H9 (cell line): ENCODE measurements around the gene KLK11. TPM values are rescaled to one million over a fixed set of nuclear protein-coding genes. Genes with fewer than 3 reads are reported as not detected.

Source experiments
- DNase-seq: peaks from one replicate; pipeline ENCODE4 v3.0.0-alpha.2; 2017
- H2AFZ ChIP-seq: one replicate; pipeline ENCODE4 v1.6.1; 2013; ENCODE audit warnings: mild to moderate bottlenecking, low read length, control low read depth, moderate library complexity
- H2AK5ac ChIP-seq: 2 replicates; pipeline ENCODE4 v1.6.1; 2013; ENCODE audit warnings: low read length, control low read depth, mixed read lengths; ENCODE audit not compliant: insufficient read length
- H2BK120ac ChIP-seq: one replicate; pipeline ENCODE4 v1.6.1; 2013; ENCODE audit warnings: low read depth, mild to moderate bottlenecking, low read length, control low read depth, inconsistent platforms; ENCODE audit not compliant: poor library complexity, severe bottlenecking
- H2BK12ac ChIP-seq: 2 replicates; pipeline ENCODE4 v1.6.1; 2013; ENCODE audit warnings: low read length, control low read depth, mixed read lengths, low read depth; ENCODE audit not compliant: insufficient read length
- H2BK15ac ChIP-seq: 2 replicates; pipeline ENCODE4 v1.6.1; 2013; ENCODE audit warnings: low read depth, low read length, control low read depth
- H2BK20ac ChIP-seq: one replicate; pipeline ENCODE4 v1.6.1; 2013; ENCODE audit warnings: low read depth, mild to moderate bottlenecking, low read length, control low read depth, inconsistent platforms; ENCODE audit not compliant: poor library complexity, severe bottlenecking
- H2BK5ac ChIP-seq: 2 replicates; pipeline ENCODE4 v1.6.1; 2013; ENCODE audit warnings: low read length, control low read depth, mixed read lengths; ENCODE audit not compliant: insufficient read length
- H3K14ac ChIP-seq: 2 replicates; pipeline ENCODE4 v1.6.1; 2013; ENCODE audit warnings: low read length, control low read depth; ENCODE audit not compliant: insufficient read depth
- H3K18ac ChIP-seq: 2 replicates; pipeline ENCODE4 v1.6.1; 2013; ENCODE audit warnings: low read depth, mild to moderate bottlenecking, mixed read lengths, low read length, control low read depth; ENCODE audit not compliant: insufficient read length
- H3K23ac ChIP-seq: 2 replicates; pipeline ENCODE4 v1.6.1; 2013; ENCODE audit warnings: low read length, control low read depth, mixed read lengths, low read depth; ENCODE audit not compliant: insufficient read length
- H3K23me2 ChIP-seq: 2 replicates; pipeline ENCODE4 v1.6.1; 2013; ENCODE audit warnings: low read depth, mild to moderate bottlenecking, mixed read lengths, low read length, control low read depth; ENCODE audit not compliant: insufficient read length, poor library complexity, severe bottlenecking
- H3K27ac ChIP-seq: 2 replicates; pipeline ENCODE4 v1.5.1; 2013; ENCODE audit warnings: low read length, control low read depth, mixed read lengths, low read depth; ENCODE audit not compliant: insufficient read length
- H3K27me3 ChIP-seq: 2 replicates; pipeline ENCODE4 v1.6.1; 2013; ENCODE audit warnings: low read length, control low read depth, inconsistent platforms; ENCODE audit not compliant: insufficient read depth
- H3K4ac ChIP-seq: 2 replicates; pipeline ENCODE4 v1.6.1; 2013; ENCODE audit warnings: low read depth, mild to moderate bottlenecking, control low read depth, inconsistent platforms, low read length, moderate library complexity
- H3K4me1 ChIP-seq: 2 replicates; pipeline ENCODE4 v1.6.1; 2013; ENCODE audit warnings: low read length, control low read depth, inconsistent platforms; ENCODE audit not compliant: insufficient read depth
- H3K4me2 ChIP-seq: 2 replicates; pipeline ENCODE4 v1.6.1; 2013; ENCODE audit warnings: low read length, control low read depth, mixed read lengths; ENCODE audit not compliant: insufficient read length, insufficient read depth
- H3K56ac ChIP-seq: 2 replicates; pipeline ENCODE4 v1.6.1; 2013; ENCODE audit warnings: low read depth, mild to moderate bottlenecking, mixed read lengths, low read length, control low read depth; ENCODE audit not compliant: insufficient read length
- H3K79me1 ChIP-seq: 2 replicates; pipeline ENCODE4 v1.6.1; 2013; ENCODE audit warnings: low read depth, mild to moderate bottlenecking, moderate library complexity, low read length, control low read depth, inconsistent platforms; ENCODE audit not compliant: insufficient read depth, poor library complexity, severe bottlenecking
- H3K79me2 ChIP-seq: 2 replicates; pipeline ENCODE4 v1.6.1; 2013; ENCODE audit warnings: low read length, control low read depth, inconsistent platforms; ENCODE audit not compliant: insufficient read depth
- H3K9ac ChIP-seq: 2 replicates; pipeline ENCODE4 v1.6.1; 2013; ENCODE audit warnings: low read length, control low read depth, mixed read lengths; ENCODE audit not compliant: insufficient read length; ENCODE audit errors: extremely low read depth
- H3K9me3 ChIP-seq: one replicate; pipeline ENCODE4 v1.6.1; 2013; ENCODE audit warnings: low read depth, low read length, inconsistent platforms; ENCODE audit not compliant: control insufficient read depth
- H3T11ph ChIP-seq: one replicate; pipeline ENCODE4 v1.6.1; 2013; ENCODE audit warnings: mild to moderate bottlenecking, low read length, control low read depth, inconsistent platforms
- H4K20me1 ChIP-seq: one replicate; pipeline ENCODE4 v1.6.1; 2013; ENCODE audit not compliant: control insufficient read depth, insufficient read length, insufficient read depth
- H4K5ac ChIP-seq: 2 replicates; pipeline ENCODE4 v1.6.1; 2013; ENCODE audit warnings: low read depth, mild to moderate bottlenecking, mixed read lengths, low read length, control low read depth; ENCODE audit not compliant: insufficient read length
- H4K8ac ChIP-seq: replicated peaks from 2 replicates; pipeline ENCODE4 v1.6.1; 2013; ENCODE audit warnings: low read length, control low read depth, mixed read lengths, low read depth; ENCODE audit not compliant: insufficient read length
- H4K91ac ChIP-seq: 2 replicates; pipeline ENCODE4 v1.6.1; 2013; ENCODE audit warnings: low read depth, mild to moderate bottlenecking, moderate library complexity, mixed read lengths, low read length, control low read depth; ENCODE audit not compliant: insufficient read length
- H3K27ac Mint-ChIP-seq, 3 experiments: 2 replicates in 2 of 3; 3 replicates in 1 of 3; pipeline ENCODE4 v1.8.0; 2020 to 2021; ENCODE audit warnings: mixed read lengths in 3 of 3, mild to moderate bottlenecking in 1 of 3, moderate library complexity in 1 of 3
- H3K27me3 Mint-ChIP-seq: 2 replicates; pipeline ENCODE4 v1.8.0; 2021; ENCODE audit warnings: low read depth, mild to moderate bottlenecking, moderate library complexity, mixed read lengths
- H3K36me3 Mint-ChIP-seq, 3 experiments: 2 replicates in 2 of 3; 3 replicates in 1 of 3; pipeline ENCODE4 v1.8.0; 2020 to 2021; ENCODE audit warnings: low read depth in 3 of 3, mixed read lengths in 3 of 3; ENCODE audit not compliant: insufficient read depth in 1 of 3
- H3K4me1 Mint-ChIP-seq, 2 experiments: 2 replicates each; pipeline ENCODE4 v1.8.0; 2020; ENCODE audit warnings: mixed read lengths in 2 of 2
- H3K4me3 Mint-ChIP-seq, 2 experiments: 2 replicates in 1 of 2; 3 replicates in 1 of 2; pipeline ENCODE4 v1.8.0; 2020 to 2021; ENCODE audit warnings: mild to moderate bottlenecking in 2 of 2, mixed read lengths in 2 of 2, moderate library complexity in 1 of 2
- H3K9me3 Mint-ChIP-seq, 2 experiments: 2 replicates in 1 of 2; 3 replicates in 1 of 2; pipeline ENCODE4 v1.8.0; 2020; ENCODE audit warnings: mild to moderate bottlenecking in 2 of 2, mixed read lengths in 2 of 2, moderate library complexity in 1 of 2
- CTCF ChIP-seq: fragments of 200-600 bp; sonication (generic); conservative IDR thresholded peaks from 3 replicates; pipeline ENCODE4 v1.8.0; 2021; ENCODE audit warnings: antibody characterized with exemption, mild to moderate bottlenecking
- WGBS: extraction: QIAGEN DNeasy Blood & Tissue Kit; methylation state at CpG from one replicate; pipeline ENCODE4 v1.1.7; 2013; ENCODE audit warnings: missing lambda C conversion rate, low lambda C conversion rate, mixed read lengths; ENCODE audit not compliant: insufficient read length; ENCODE audit errors: extremely low coverage; 5-methylcytosine and 5-hydroxymethylcytosine counted together
- total RNA-seq: library from RNA; stranded (reverse); gene quantifications from 2 replicates; pipeline ENCODE4 v1.2.1, GENCODE V29; 2021

Gene KLK11
- total RNA-seq, 1 experiment from 2014 or later = not detected

- Histone ChIP-seq H3K4me2 (peak overlapping the region; percentile 72), H3K18ac (peak overlapping the region; percentile 54), H4K8ac (no peak overlapping the region), H2BK12ac (no peak overlapping the region), H3K14ac (0 out of 2 replicates have a peak overlapping the region, but pooled peaks have one; percentile 8), H4K91ac (no peak overlapping the region), H4K20me1 (no peaks in the 10 kb centered on the region), H2BK20ac (no peak overlapping the region), H2BK120ac (no peak overlapping the region), H3T11ph (no peak overlapping the region), H3K79me1 (no peaks in the 10 kb centered on the region), H3K23ac (no peak overlapping the region), H2AK5ac (no peak overlapping the region), H2BK15ac (no peak overlapping the region), H3K27ac (no peak overlapping the region), H3K9me3 (no peaks in the 10 kb centered on the region), H2AFZ (no peak overlapping the region), H3K27me3 (no peaks in the 10 kb centered on the region; the same call in 1 of the 2 replicates), H3K9ac (peak overlapping the region; percentile 10), H4K5ac (no peak overlapping the region), H3K4ac (no peak overlapping the region), H3K56ac (no peak overlapping the region), H3K4me1 (no peaks in the 10 kb centered on the region), H2BK5ac (no peak overlapping the region), H3K79me2 (no peaks in the 10 kb centered on the region), H3K23me2 (peaks cover 16% of the 10 kb centered on the region)
- no CpG with 5 or more reads among the region's 68 CpGs for WGBS
- H3K4me3 Mint-ChIP-seq = peak overlapping the region; percentile 74 to 89
- TF ChIP-seq CTCF = peak; percentile 97
- H3K9me3 Mint-ChIP-seq = peaks cover 0 to 13% of the 10 kb centered on the region in 2 experiments; a peak in 4 of 5 replicates
- peaks cover 71% of the 10 kb centered on the region for H3K27me3 Mint-ChIP-seq
- no peak overlapping the region for H3K27ac Mint-ChIP-seq
- peaks cover 0 to 2% (median 0%) of the 10 kb centered on the region in 3 experiments; a peak in 2 of 7 replicates for H3K36me3 Mint-ChIP-seq
- peak; percentile 94 for DNase-seq
- H3K4me1 Mint-ChIP-seq = peaks cover 12 to 25% of the 10 kb centered on the region in 2 experiments
Observed at GRCh38 chr19:51016798-51017683, 9.4 kb downstream of the KLK11 start.
